ENCODE results near the gene INKA1. TPM values are rescaled to one million over a fixed set of nuclear protein-coding genes. Genes with fewer than 3 reads are reported as not detected.

Gene INKA1
- total and polyA plus RNA-seq, 2 experiments from 2014 or later, result 4.5 to 6.2 TPM

- no peak overlapping the region for H3K27ac ChIP-seq
- H3K9me3 ChIP-seq (ENCODE audit: low read depth), result no peaks in the 10 kb centered on the region
- no peak overlapping the region for H3K4me3 ChIP-seq
- 96% methylated on average over 5 of the region's 5 CpGs for WGBS (ENCODE audit: low lambda C conversion rate, missing lambda C conversion rate)
- H3K79me2 ChIP-seq, result peaks cover 37% of the 10 kb centered on the region
- H2AFZ ChIP-seq, result no peak overlapping the region
- no peaks in the 10 kb centered on the region for H4K20me1 ChIP-seq (ENCODE audit: insufficient read depth, poor library complexity, severe bottlenecking)
- H3K27me3 ChIP-seq, result no peaks in the 10 kb centered on the region
- no peak for TF ChIP-seq CTCF (IDR thresholded peaks at IDR 0.05; ENCODE audit: poor library complexity)
- TF ChIP-seq EZH2phosphoT487 (IDR thresholded peaks at IDR 0.05; ENCODE audit: low read depth, severe bottlenecking, unreplicated experiment), result no peak
- no peak for TF ChIP-seq EZH2 (IDR thresholded peaks at IDR 0.05; ENCODE audit: borderline replicate concordance)
- H3K9me2 ChIP-seq (replicated peaks; ENCODE audit: insufficient read depth), result no peaks in the 10 kb centered on the region
- peaks cover 8% of the 10 kb centered on the region for H3K4me1 ChIP-seq (ENCODE audit: insufficient read depth)
- no peak overlapping the region for H3K4me2 ChIP-seq
- no peaks in the 10 kb centered on the region for H3K36me3 ChIP-seq (replicated peaks; ENCODE audit: insufficient read depth, low read depth)
- no peak for DNase-seq (ENCODE audit: low spot score)
Measured at GRCh38 chr3:49787536-49787935, 15.5 kb upstream of the INKA1 start.

- Histone ChIP-seq H3K9me2 (replicated peaks; ENCODE audit: insufficient read depth) (no peaks in the 10 kb centered on the region), H3K27me3 (no peaks in the 10 kb centered on the region), H4K20me1 (ENCODE audit: insufficient read depth, poor library complexity, severe bottlenecking) (no peaks in the 10 kb centered on the region), H3K4me3 (no peak overlapping the region), H3K36me3 (replicated peaks; ENCODE audit: insufficient read depth, low read depth) (no peaks in the 10 kb centered on the region), H3K9me3 (ENCODE audit: low read depth) (no peaks in the 10 kb centered on the region), H3K4me2 (no peak overlapping the region), H3K79me2 (peaks cover 31% of the 10 kb centered on the region), H3K4me1 (ENCODE audit: insufficient read depth) (peaks cover 8% of the 10 kb centered on the region), H2AFZ (no peak overlapping the region), H3K27ac (no peak overlapping the region)
- no peak for DNase-seq (ENCODE audit: low spot score)
- TF ChIP-seq EZH2 (IDR thresholded peaks at IDR 0.05; ENCODE audit: borderline replicate concordance) (no peak), EZH2phosphoT487 (IDR thresholded peaks at IDR 0.05; ENCODE audit: low read depth, severe bottlenecking, unreplicated experiment) (no peak), CTCF (IDR thresholded peaks at IDR 0.05; ENCODE audit: poor library complexity) (no peak)
- WGBS (ENCODE audit: low lambda C conversion rate, missing lambda C conversion rate), result 95% methylated on average over 2 of the region's 2 CpGs
Measured at GRCh38 chr3:49788056-49788455, 15.0 kb upstream of the INKA1 start.

GRCh38 chr3:49790626-49791411, 12.2 kb upstream of the INKA1 start:
- no peaks in the 10 kb centered on the region for H3K9me2 ChIP-seq (replicated peaks; ENCODE audit: insufficient read depth)
- H3K27me3 ChIP-seq, result no peaks in the 10 kb centered on the region
- H3K4me2 ChIP-seq, result no peak overlapping the region
- peaks cover 3% of the 10 kb centered on the region for H3K4me1 ChIP-seq (ENCODE audit: insufficient read depth)
- WGBS (ENCODE audit: low lambda C conversion rate, missing lambda C conversion rate), result 55% methylated on average over 9 of the region's 9 CpGs
- no peak overlapping the region for H3K27ac ChIP-seq
- H3K4me3 ChIP-seq, result no peak overlapping the region
- no peak for DNase-seq (ENCODE audit: low spot score)
- peaks cover 4% of the 10 kb centered on the region for H3K79me2 ChIP-seq
- no peak overlapping the region for H2AFZ ChIP-seq
- no peak for TF ChIP-seq EZH2 (IDR thresholded peaks at IDR 0.05; ENCODE audit: borderline replicate concordance)
- TF ChIP-seq EZH2phosphoT487 (IDR thresholded peaks at IDR 0.05; ENCODE audit: low read depth, severe bottlenecking, unreplicated experiment), result no peak
- TF ChIP-seq CTCF (IDR thresholded peaks at IDR 0.05; ENCODE audit: poor library complexity), result no peak
- H4K20me1 ChIP-seq (ENCODE audit: insufficient read depth, poor library complexity, severe bottlenecking), result no peaks in the 10 kb centered on the region
- no peaks in the 10 kb centered on the region for H3K36me3 ChIP-seq (replicated peaks; ENCODE audit: insufficient read depth, low read depth)
- H3K9me3 ChIP-seq (ENCODE audit: low read depth), result no peaks in the 10 kb centered on the region

Measured in hepatocyte (in vitro differentiated cells).